ENCODE results near the gene GUCY2F. TPM values are rescaled to one million over a fixed set of nuclear protein-coding genes. Genes with fewer than 3 reads are reported as not detected.

The GUCY2F gene
- total RNA-seq, 1 experiment from 2014 or later = 0.09 TPM

GRCh38 chrX:109398061-109398460, 83.8 kb downstream of the GUCY2F start:
- CTCF ChIA-PET = interaction anchor here (0.6 to 0.8 kb wide), 2 partner anchors 13 to 87 kb away, joined by 3 read pairs; no protein-coding TSS in a partner anchor
- H3K4me3 Mint-ChIP-seq = no peak overlapping the region
- ATAC-seq (no peak), DNase-seq (ENCODE audit: low spot score) (no peak)
- no peak overlapping the region for H3K27ac Mint-ChIP-seq
- H3K9me3 Mint-ChIP-seq = no peaks in the 10 kb centered on the region
- POLR2A ChIA-PET = no interaction called here
- no peak for TF ChIP-seq NFE2L1 (CRISPR knock-in tag; IDR thresholded peaks at IDR 0.05)
- no peak for TF ChIP-seq ZNF317 (CRISPR knock-in tag; IDR thresholded peaks at IDR 0.05; ENCODE audit: borderline replicate concordance, low read depth)
- no peak for TF ChIP-seq IRF2 (CRISPR knock-in tag; IDR thresholded peaks at IDR 0.05; ENCODE audit: borderline replicate concordance, low read depth)
- TF ChIP-seq STAT6 (CRISPR knock-in tag; conservative IDR thresholded peaks at IDR 0.05; ENCODE audit: low read depth) = no peak
- TF ChIP-seq TP53 (CRISPR knock-in tag; IDR thresholded peaks at IDR 0.05) = no peak
- TF ChIP-seq CREB1 (CRISPR knock-in tag; IDR thresholded peaks at IDR 0.05) = no peak
- TF ChIP-seq IRF1 (CRISPR knock-in tag; IDR thresholded peaks at IDR 0.05) = no peak
- TF ChIP-seq E2F5 (CRISPR knock-in tag; IDR thresholded peaks at IDR 0.05) = no peak
- TF ChIP-seq ZNF263 (CRISPR knock-in tag; IDR thresholded peaks at IDR 0.05; ENCODE audit: low read depth) = no peak
- TF ChIP-seq AFF4 (CRISPR knock-in tag; IDR thresholded peaks at IDR 0.05; ENCODE audit: borderline replicate concordance) = no peak
- no peak for TF ChIP-seq NR3C1 (CRISPR knock-in tag; conservative IDR thresholded peaks at IDR 0.05; ENCODE audit: low read depth)
- no peak for TF ChIP-seq GTF2I (CRISPR knock-in tag; conservative IDR thresholded peaks at IDR 0.05)
- TF ChIP-seq SP1 (CRISPR knock-in tag; conservative IDR thresholded peaks at IDR 0.05) = no peak
- no peak for TF ChIP-seq SMAD3 (CRISPR knock-in tag; IDR thresholded peaks at IDR 0.05; ENCODE audit: borderline replicate concordance)
- no peak for TF ChIP-seq ZNF232 (CRISPR knock-in tag; IDR thresholded peaks at IDR 0.05)
- TF ChIP-seq PRRX2 (CRISPR knock-in tag; IDR thresholded peaks at IDR 0.05) = no peak
- no peak for TF ChIP-seq SMAD4 (CRISPR knock-in tag; IDR thresholded peaks at IDR 0.05)
- TF ChIP-seq FOXK1 (CRISPR knock-in tag; IDR thresholded peaks at IDR 0.05) = no peak
- TF ChIP-seq ZNF671 (CRISPR knock-in tag; IDR thresholded peaks at IDR 0.05) = no peak
- TF ChIP-seq ZNF423 (CRISPR knock-in tag; IDR thresholded peaks at IDR 0.05) = no peak
- H3K36me3 Mint-ChIP-seq = no peaks in the 10 kb centered on the region
- H3K4me1 Mint-ChIP-seq = peaks cover 19% of the 10 kb centered on the region
- H3K27me3 Mint-ChIP-seq (ENCODE audit: low read depth) = peaks cover 8% of the 10 kb centered on the region

- ATAC-seq (peak; percentile 87), DNase-seq (ENCODE audit: low spot score) (peak; percentile 11)
- peaks cover 7% of the 10 kb centered on the region for H3K4me1 Mint-ChIP-seq
- H3K36me3 Mint-ChIP-seq = no peaks in the 10 kb centered on the region
- peaks cover 5% of the 10 kb centered on the region; the same call in 1 of the 2 replicates for H3K27me3 Mint-ChIP-seq (ENCODE audit: low read depth)
- H3K9me3 Mint-ChIP-seq = no peaks in the 10 kb centered on the region
- CTCF ChIA-PET = no interaction called here
- no peak overlapping the region for H3K27ac Mint-ChIP-seq
- H3K4me3 Mint-ChIP-seq = no peak overlapping the region
- POLR2A ChIA-PET = no interaction called here
- TF ChIP-seq ZSCAN18 (CRISPR knock-in tag; IDR thresholded peaks at IDR 0.05) (no peak), TP53 (CRISPR knock-in tag; IDR thresholded peaks at IDR 0.05) (no peak), PREB (CRISPR knock-in tag; IDR thresholded peaks at IDR 0.05; ENCODE audit: borderline replicate concordance) (no peak), CREB1 (CRISPR knock-in tag; IDR thresholded peaks at IDR 0.05) (no peak)
Measured at GRCh38 chrX:109393859-109394258, 88.0 kb downstream of the GUCY2F start.
